Measurements from ENCODE around the gene DBNL.

GRCh38 chr7:44098092-44099068, 53.9 kb downstream of the DBNL start:
- TF ChIP-seq RAD21 (IDR thresholded peaks at IDR 0.05; ENCODE audit: low read depth) (no peak), REST (IDR thresholded peaks at IDR 0.05; ENCODE audit: low read depth) (no peak), YY1 (IDR thresholded peaks at IDR 0.05; ENCODE audit: low read depth) (no peak), TCF12 (IDR thresholded peaks at IDR 0.05; ENCODE audit: low read depth) (no peak)

All from Ishikawa (cell line).